GM21737 (cell line): ENCODE results near the gene FOXD4L1.
"Not testable (repeated sequence)": the region's sequence is repeated elsewhere in the genome, so short reads cannot be mapped to it uniquely, and the experiment has no call there.

Experiments
- ATAC-seq: cut with Tn5 transposase; IDR thresholded peaks from one replicate; pipeline ENCODE4 v1.9.1; 2021; ENCODE audit warnings: mild to moderate bottlenecking, moderate library complexity; ENCODE audit not compliant: unreplicated experiment

FOXD4L1 gene

GRCh38 chr2:113521492-113521891 lies 23.0 kb downstream of the FOXD4L1 start:
- ATAC-seq = not testable (repeated sequence)

- not testable (repeated sequence) for ATAC-seq
Measured at GRCh38 chr2:113524986-113525385, 26.5 kb downstream of the FOXD4L1 start.

GRCh38 chr2:113527350-113528045 lies 29.0 kb downstream of the FOXD4L1 start:
- ATAC-seq = not testable (repeated sequence)

- not testable (repeated sequence) for ATAC-seq
Measured at GRCh38 chr2:113528126-113528525, 29.7 kb downstream of the FOXD4L1 start.

- not testable (repeated sequence) for ATAC-seq
Measured at GRCh38 chr2:113528904-113529303, 30.4 kb downstream of the FOXD4L1 start.

GRCh38 chr2:113532991-113533390 lies 34.5 kb downstream of the FOXD4L1 start:
- ATAC-seq = not testable (repeated sequence)

GRCh38 chr2:113536573-113536972 lies 38.1 kb downstream of the FOXD4L1 start:
- ATAC-seq = not testable (repeated sequence)

GRCh38 chr2:113540834-113541203 lies 42.4 kb downstream of the FOXD4L1 start:
- not testable (repeated sequence) for ATAC-seq

GRCh38 chr2:113541204-113541975 lies 42.9 kb downstream of the FOXD4L1 start:
- not testable (repeated sequence) for ATAC-seq

GRCh38 chr2:113541976-113542485 lies 43.6 kb downstream of the FOXD4L1 start:
- ATAC-seq = not testable (repeated sequence)

- not testable (repeated sequence) for ATAC-seq
Measured at GRCh38 chr2:113542529-113542928, 44.1 kb downstream of the FOXD4L1 start.
